Skeletal muscle tissue (tissue), 4 donors: Measurements from ENCODE around the gene RHNO1. TPM values are rescaled to one million over a fixed set of nuclear protein-coding genes. Genes with fewer than 3 reads are reported as not detected.
A peak's percentile ranks its signal among the peaks of the same experiment; 100 is the strongest.

Experiments used
- H3K27ac ChIP-seq: one replicate; pipeline ENCODE4 v1.7.0; 2013; ENCODE audit warnings: mild to moderate bottlenecking, low read depth, low read length, inconsistent platforms
- H3K27me3 ChIP-seq, 3 donors: one replicate each; pipeline ENCODE4 v1.7.0; 2013; ENCODE audit warnings: low read length in 3 of 3; ENCODE audit not compliant: control insufficient read depth in 3 of 3, insufficient read depth in 3 of 3
- H3K36me3 ChIP-seq, 3 donors: one replicate each; pipeline ENCODE4 v1.7.0; 2013; ENCODE audit warnings: low read length in 3 of 3; ENCODE audit not compliant: control insufficient read depth in 3 of 3, insufficient read depth in 3 of 3
- H3K4me1 ChIP-seq, 3 donors: one replicate each; pipeline ENCODE4 v1.7.0; 2013; ENCODE audit warnings: low read length in 3 of 3, mild to moderate bottlenecking in 3 of 3; ENCODE audit not compliant: control insufficient read depth in 3 of 3, insufficient read depth in 3 of 3
- H3K4me3 ChIP-seq, 3 donors: one replicate each; pipeline ENCODE4 v1.7.0; 2013; ENCODE audit warnings: low read length in 3 of 3
- H3K9ac ChIP-seq, 3 donors: one replicate each; pipeline ENCODE4 v1.7.0; 2013; ENCODE audit warnings: low read length in 3 of 3, mild to moderate bottlenecking in 3 of 3, moderate library complexity in 2 of 3, low read depth in 1 of 3
- H3K9me3 ChIP-seq, 3 donors: one replicate each; pipeline ENCODE4 v1.7.0; 2013; ENCODE audit warnings: low read length in 3 of 3; ENCODE audit not compliant: control insufficient read depth in 3 of 3
- total RNA-seq: library from RNA; depleted of rRNA; stranded (reverse); fragments of >200 nt; gene quantifications from one replicate; pipeline ENCODE4 v1.2.3, GENCODE V29; 2014
- donor health status: Osteomylitis.

RHNO1 gene
- total RNA-seq, 1 donor from 2014 or later = 10.4 TPM

GRCh38 chr12:2879853-2880252 is 2.8 kb downstream of the RHNO1 start:
- Histone ChIP-seq H3K4me3 (no peak overlapping the region), H3K36me3 (no peaks in the 10 kb centered on the region), H3K27me3 (no peaks in the 10 kb centered on the region)

GRCh38 chr12:2884810-2885209 is 7.8 kb downstream of the RHNO1 start:
- Histone ChIP-seq H3K27ac (no peak overlapping the region), H3K9me3 (no peaks in the 10 kb centered on the region), H3K27me3 (no peaks in the 10 kb centered on the region), H3K4me1 (peaks cover 0 to 1% (median 0%) of the 10 kb centered on the region in 3 donors), H3K4me3 (no peak overlapping the region), H3K9ac (no peak overlapping the region), H3K36me3 (peaks cover 0 to 5% (median 0%) of the 10 kb centered on the region in 3 donors)

More at GRCh38 chr12:2879853-2880252, 2.8 kb downstream of the RHNO1 start:
- H3K4me1 ChIP-seq = peaks cover 5 to 17% (median 9%) of the 10 kb centered on the region in 3 donors
- no peak overlapping the region for H3K9ac ChIP-seq
- H3K27ac ChIP-seq = no peak overlapping the region
- H3K9me3 ChIP-seq = no peaks in the 10 kb centered on the region

GRCh38 chr12:2886768-2887450 is 9.9 kb downstream of the RHNO1 start:
- H3K27me3 ChIP-seq = no peaks in the 10 kb centered on the region
- H3K27ac ChIP-seq = no peak overlapping the region
- H3K4me3 ChIP-seq = no peak overlapping the region
- H3K4me1 ChIP-seq = peaks cover 5 to 8% (median 5%) of the 10 kb centered on the region in 3 donors
- H3K36me3 ChIP-seq = peaks cover 0 to 5% (median 0%) of the 10 kb centered on the region in 3 donors
- H3K9me3 ChIP-seq = no peaks in the 10 kb centered on the region
- no peak overlapping the region for H3K9ac ChIP-seq

- Histone ChIP-seq H3K9me3 (no peaks in the 10 kb centered on the region), H3K27ac (peak overlapping the region; percentile 98), H3K9ac (peak overlapping the region; percentile 82 to 96 (median 85)), H3K27me3 (no peaks in the 10 kb centered on the region), H3K4me3 (peak overlapping the region; percentile 78 to 96 (median 79)), H3K4me1 (peaks cover 5 to 15% (median 8%) of the 10 kb centered on the region in 3 donors), H3K36me3 (peaks cover 0 to 5% (median 0%) of the 10 kb centered on the region in 3 donors)
Observed at GRCh38 chr12:2890001-2890387, 13.0 kb downstream of the RHNO1 start.

- peaks cover 0 to 5% (median 0%) of the 10 kb centered on the region in 3 donors for H3K36me3 ChIP-seq
- peak within 1 kb of the TSS; percentile 98 for H3K27ac ChIP-seq
- no peaks in the 10 kb centered on the region for H3K9me3 ChIP-seq
- peak within 1 kb of the TSS; percentile 90 to 97 (median 96) for H3K4me3 ChIP-seq
- no peaks in the 10 kb centered on the region for H3K27me3 ChIP-seq
- H3K4me1 ChIP-seq = peaks cover 8 to 16% (median 8%) of the 10 kb centered on the region in 3 donors
- peak within 1 kb of the TSS; percentile 89 to 99 (median 96) for H3K9ac ChIP-seq
Observed at GRCh38 chr12:2890388-2891239, 13.6 kb downstream of the RHNO1 start, which contains the start of gene TULP3. Gene TULP3, plus strand, starts transcription at chr12:2890891. Its CDS starts 57 bp downstream, at chr12:2890948.

GRCh38 chr12:2891240-2892053 is 14.4 kb downstream of the RHNO1 start:
- H3K4me3 ChIP-seq = peak overlapping the region; percentile 90 to 97 (median 96)
- H3K27ac ChIP-seq = peak overlapping the region; percentile 98
- H3K36me3 ChIP-seq = peaks cover 0 to 5% (median 0%) of the 10 kb centered on the region in 3 donors
- peak overlapping the region; percentile 89 to 99 (median 96) for H3K9ac ChIP-seq
- H3K4me1 ChIP-seq = peaks cover 8 to 24% (median 13%) of the 10 kb centered on the region in 3 donors
- H3K27me3 ChIP-seq = no peaks in the 10 kb centered on the region
- no peaks in the 10 kb centered on the region for H3K9me3 ChIP-seq

GRCh38 chr12:2892246-2892645 is 15.2 kb downstream of the RHNO1 start:
- Histone ChIP-seq H3K27ac (no peak overlapping the region), H3K4me3 (peak overlapping the region in 1 of 3 donors; percentile 90), H3K36me3 (peaks cover 0 to 5% (median 0%) of the 10 kb centered on the region in 3 donors), H3K4me1 (peaks cover 8 to 24% (median 13%) of the 10 kb centered on the region in 3 donors), H3K9ac (no peak overlapping the region), H3K27me3 (no peaks in the 10 kb centered on the region), H3K9me3 (no peaks in the 10 kb centered on the region)

- Histone ChIP-seq H3K4me1 (peaks cover 8 to 24% (median 13%) of the 10 kb centered on the region in 3 donors), H3K36me3 (peaks cover 0 to 3% (median 0%) of the 10 kb centered on the region in 3 donors), H3K4me3 (no peak overlapping the region), H3K27ac (no peak overlapping the region), H3K9ac (no peak overlapping the region), H3K9me3 (no peaks in the 10 kb centered on the region), H3K27me3 (no peaks in the 10 kb centered on the region)
Observed at GRCh38 chr12:2893007-2893406, 16.0 kb downstream of the RHNO1 start.

GRCh38 chr12:2895051-2895451 is 18.0 kb downstream of the RHNO1 start:
- H3K9ac ChIP-seq = no peak overlapping the region
- no peaks in the 10 kb centered on the region for H3K36me3 ChIP-seq
- H3K27me3 ChIP-seq = no peaks in the 10 kb centered on the region
- no peaks in the 10 kb centered on the region for H3K9me3 ChIP-seq
- H3K4me3 ChIP-seq = no peak overlapping the region
- H3K27ac ChIP-seq = no peak overlapping the region
- H3K4me1 ChIP-seq = peaks cover 6 to 20% (median 12%) of the 10 kb centered on the region in 3 donors
